Activated T-helper 1 cell treated with Interleukin-2 at 50 U/mL for 16 hours (primary cell): ENCODE results near the gene WDR47.
"Not testable (repeated sequence)": the region's sequence is repeated elsewhere in the genome, so short reads cannot be mapped to it uniquely, and the experiment has no call there.

Experiments used
- DNase-seq: peaks from one replicate; pipeline ENCODE4 v3.0.0-alpha.2; 2020; ENCODE audit warnings: low read depth

Gene WDR47

GRCh38 chr1:109052145-109052544, 10.2 kb upstream of the WDR47 start:
- DNase-seq, result not testable (repeated sequence)

GRCh38 chr1:109050228-109050995, 8.5 kb upstream of the WDR47 start:
- no peak for DNase-seq

- DNase-seq, result no peak
Observed at GRCh38 chr1:109048335-109048734, 6.4 kb upstream of the WDR47 start.

DNA sequence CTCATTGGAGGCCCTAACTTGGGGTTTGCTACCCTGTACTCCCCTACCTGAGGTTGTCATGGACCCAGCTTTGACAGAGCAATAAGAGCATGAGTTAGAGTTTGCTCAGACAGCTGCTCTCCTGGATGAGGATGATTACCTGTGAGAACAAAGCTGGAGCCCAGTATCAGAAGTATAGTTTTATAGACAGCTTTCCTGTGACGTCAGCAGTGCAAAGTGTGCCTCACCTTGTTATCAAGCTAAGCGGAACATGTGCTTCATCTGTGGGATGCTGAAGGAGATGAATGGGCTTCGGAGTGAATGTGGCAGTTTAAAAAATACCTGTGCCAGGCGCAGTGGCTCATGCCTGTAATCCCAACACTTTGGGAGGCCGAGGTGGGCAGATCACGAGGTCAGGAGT, 5.4 kb upstream of the WDR47 start:
- no peak for DNase-seq

DNA sequence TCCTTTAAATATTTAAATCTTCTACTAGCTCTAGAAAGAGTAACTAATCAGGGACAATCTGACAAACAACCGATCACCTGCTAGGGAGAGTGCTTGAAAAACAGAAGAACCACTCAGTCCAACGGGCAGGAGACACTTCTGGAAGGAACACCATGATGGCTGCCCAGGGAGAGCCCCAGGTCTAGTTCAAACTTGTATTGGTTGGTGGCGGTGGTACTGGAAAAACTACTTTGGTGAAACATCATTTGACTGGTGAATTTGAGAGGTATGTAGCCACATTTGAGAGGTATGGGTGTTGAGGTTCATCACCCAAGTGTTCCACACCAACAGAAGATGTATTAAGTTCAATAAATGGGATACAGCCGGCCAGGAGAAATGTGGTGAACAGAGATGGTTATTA, 4.8 kb upstream of the WDR47 start:
- DNase-seq, result no peak

DNA sequence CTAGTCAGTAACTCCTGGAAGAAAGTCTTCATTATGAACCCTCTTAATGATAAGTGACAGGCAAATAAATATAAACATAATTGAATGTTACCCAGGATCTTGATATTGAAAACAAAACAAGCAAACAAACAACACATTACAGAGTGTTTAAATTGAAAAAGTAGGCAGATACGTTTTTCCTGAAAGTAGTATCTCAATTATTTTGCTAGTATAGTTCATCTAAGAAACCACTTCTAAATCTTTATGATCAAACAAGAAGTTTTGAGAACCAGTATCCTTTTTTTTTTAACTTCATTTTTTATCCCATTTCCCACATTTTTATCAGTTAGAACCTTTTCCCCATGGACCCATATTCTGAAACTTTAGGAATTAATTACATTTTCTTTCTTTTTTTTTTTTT, 3.7 kb upstream of the WDR47 start:
- DNase-seq, result no peak

DNA sequence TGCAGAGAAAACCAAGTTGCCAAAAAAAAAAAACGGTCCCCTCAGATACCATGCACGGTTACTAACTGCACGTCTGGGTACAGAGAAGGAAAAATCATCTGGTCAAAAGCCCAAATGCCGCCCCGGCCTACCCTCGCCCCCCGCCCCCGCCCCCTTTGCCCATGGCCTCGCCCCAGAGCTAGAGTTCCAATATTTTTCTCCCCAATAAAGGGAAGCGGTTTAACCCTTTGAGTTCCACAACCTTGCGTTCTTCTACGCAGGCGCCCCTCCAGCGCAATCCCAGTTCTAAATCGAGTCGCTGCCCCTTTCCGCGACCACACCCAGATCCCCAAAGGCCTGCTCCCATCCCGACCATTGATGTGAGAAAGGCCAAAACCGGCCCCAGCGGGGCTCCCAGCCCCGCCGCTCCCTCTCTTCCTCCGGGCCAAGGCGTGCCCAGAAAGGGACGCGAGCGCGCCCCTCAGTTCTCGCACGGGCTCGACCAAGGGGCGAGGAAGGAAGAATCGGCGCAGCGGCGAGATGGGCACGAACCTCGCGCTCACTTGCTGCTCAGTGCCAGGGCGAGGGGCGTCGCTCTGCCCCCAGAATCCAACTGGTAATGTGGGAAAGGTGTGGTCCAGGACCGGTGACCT, 797 bp downstream of the WDR47 start:
- peak; percentile 8 for DNase-seq

DNA sequence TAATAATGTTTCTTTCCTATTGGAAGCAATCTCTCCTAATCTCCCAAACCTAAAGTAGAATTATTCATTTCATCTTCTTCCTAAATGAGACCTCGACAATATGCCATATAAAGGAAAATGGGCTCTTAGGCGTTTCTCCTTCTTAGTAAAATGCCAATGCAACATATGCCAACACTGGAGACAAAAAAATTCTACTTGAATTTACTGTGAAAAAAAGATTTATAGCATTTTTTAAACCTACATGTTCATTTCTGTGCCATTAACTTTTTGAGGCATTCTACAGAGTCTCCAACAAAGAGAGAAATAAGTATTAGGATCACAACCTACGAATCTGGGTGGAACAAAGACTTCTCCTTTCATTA, 1.3 kb downstream of the WDR47 start:
- no peak for DNase-seq

DNA sequence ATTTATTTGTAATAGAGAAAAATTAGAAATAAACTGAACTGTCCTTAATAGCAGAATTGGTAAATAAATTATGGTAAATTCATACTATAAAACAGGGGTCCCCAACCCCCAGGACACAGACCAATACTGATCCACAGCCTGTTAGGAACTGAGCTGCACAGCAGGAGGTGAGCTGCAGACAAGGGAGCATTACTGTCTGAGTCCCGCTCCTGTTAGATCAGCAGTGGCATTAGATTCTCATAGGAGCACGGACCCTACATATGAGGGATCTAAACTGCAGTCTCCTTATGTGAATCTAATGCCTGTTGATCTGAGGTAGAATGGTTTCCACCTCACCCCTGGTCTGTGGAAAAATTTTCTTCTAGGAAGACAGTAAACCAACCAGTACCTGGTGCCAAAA, 7.5 kb downstream of the WDR47 start:
- DNase-seq, result no peak

- not testable (repeated sequence) for DNase-seq
Observed at GRCh38 chr1:109029493-109029892, 12.4 kb downstream of the WDR47 start.

- DNase-seq, result no peak
Observed at GRCh38 chr1:109027841-109028240, 14.1 kb downstream of the WDR47 start.

DNA sequence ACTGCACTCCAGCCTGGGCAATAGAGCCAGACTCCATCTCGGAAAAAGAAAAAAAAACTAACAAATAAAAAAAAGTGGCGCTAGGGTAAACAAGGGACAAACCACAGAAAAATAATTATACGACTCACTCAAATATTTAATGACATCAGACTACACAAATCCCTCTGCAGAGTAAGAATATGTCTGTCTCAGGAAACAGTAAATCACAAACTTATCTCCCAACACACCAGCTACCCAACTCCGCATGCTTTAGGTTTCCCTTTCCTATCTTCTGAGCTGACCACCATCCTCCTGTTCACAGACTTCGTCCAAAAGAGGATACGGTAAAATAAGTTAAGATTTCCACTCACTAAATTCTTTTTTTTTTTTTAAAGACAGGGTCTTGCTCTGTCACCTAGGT, 16.2 kb downstream of the WDR47 start:
- no peak for DNase-seq

- no peak for DNase-seq
Observed at GRCh38 chr1:109024646-109025045, 17.3 kb downstream of the WDR47 start.

DNA sequence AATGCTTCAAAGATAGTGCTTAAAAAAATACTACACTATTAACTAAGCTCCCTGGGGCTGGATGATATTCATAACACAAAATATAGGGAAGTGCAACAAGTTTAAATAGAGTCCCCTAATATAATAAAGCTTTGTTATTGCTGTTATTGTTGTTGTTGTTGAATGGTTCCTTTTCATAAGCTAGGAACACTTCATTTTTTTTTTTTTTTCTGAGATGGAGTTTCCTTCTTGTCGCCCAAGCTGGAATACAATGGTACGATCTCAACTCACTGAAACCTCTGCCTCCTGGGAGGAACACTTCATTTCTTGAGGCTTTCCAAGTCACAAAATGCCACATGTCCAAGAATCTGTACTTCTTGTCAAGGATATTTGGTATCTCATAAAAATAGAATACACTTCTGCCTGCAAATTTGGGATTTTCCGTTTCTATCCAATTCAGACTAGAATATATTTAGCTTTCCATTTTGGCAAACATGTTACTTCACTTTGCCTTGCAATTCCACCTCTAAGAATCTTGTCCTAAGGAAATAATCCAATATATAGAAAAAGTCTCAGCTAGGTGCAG, 21.1 kb downstream of the WDR47 start:
- no peak for DNase-seq

GRCh38 chr1:109017719-109018118, 24.2 kb downstream of the WDR47 start:
- DNase-seq, result not testable (repeated sequence)

GRCh38 chr1:109017134-109017533, 24.8 kb downstream of the WDR47 start:
- DNase-seq, result no peak

DNA sequence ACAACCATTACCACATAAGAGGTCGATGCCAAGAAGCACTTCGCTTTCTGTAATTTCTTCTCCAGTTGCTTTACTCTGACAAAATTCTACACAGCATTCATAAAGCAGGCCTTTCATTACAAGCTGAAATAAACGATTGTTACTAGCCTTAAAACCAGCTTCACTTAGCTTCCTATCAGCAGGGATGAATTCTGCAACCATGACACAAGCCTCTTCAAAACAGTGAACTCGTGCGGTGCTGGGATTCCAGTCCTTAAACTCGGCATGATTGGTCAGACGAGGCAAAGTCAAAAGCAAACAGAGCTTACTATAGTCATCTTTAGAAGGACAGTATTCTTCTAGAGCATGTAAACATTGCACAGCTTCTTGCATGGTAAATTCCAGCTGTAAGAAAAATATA, 30.6 kb downstream of the WDR47 start:
- no peak for DNase-seq

DNA sequence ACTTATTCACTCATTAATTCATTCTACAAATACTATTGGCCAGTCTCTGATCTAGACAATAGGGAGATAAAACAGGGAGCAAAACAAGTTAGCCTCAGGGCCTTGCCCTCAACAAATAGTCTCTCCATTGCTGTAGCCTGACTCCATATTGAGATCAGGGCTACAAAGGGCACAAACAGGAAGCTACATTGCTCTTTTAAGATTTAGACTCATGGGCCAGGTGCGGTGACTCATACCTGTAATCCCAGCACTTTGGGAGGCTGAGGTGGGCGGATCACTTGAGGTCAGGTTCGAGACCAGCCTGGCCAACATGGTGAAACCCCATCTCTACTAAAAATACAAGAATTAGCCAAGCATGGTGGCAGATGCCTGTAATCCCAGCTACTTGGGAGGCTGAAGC, 45.3 kb downstream of the WDR47 start:
- not testable (repeated sequence) for DNase-seq

GRCh38 chr1:108983114-108983513, 58.8 kb downstream of the WDR47 start:
- no peak for DNase-seq

DNA sequence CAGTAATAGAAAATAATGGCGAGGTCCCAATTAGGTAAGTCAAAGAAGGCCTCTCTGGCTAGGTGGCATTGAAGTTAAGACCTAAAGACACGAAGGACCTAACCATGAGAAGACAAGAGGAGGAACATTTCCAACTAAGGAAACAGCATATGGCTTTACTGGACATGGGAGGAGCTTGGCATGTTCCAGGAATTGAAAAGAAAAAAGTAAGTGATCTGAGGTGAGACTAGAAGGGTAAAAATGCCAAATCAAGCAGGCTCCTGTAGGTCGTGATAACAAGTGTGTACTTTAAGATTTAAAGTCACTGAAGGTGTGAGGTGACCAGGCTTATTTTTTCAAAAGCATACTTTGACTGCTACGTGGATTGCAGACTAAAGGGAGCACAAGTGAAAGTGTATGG, 65.2 kb downstream of the WDR47 start:
- DNase-seq, result no peak

- no peak for DNase-seq
Observed at GRCh38 chr1:108972951-108973350, 69.0 kb downstream of the WDR47 start.

GRCh38 chr1:108969346-108969745, 72.6 kb downstream of the WDR47 start:
- DNase-seq, result no peak

DNA sequence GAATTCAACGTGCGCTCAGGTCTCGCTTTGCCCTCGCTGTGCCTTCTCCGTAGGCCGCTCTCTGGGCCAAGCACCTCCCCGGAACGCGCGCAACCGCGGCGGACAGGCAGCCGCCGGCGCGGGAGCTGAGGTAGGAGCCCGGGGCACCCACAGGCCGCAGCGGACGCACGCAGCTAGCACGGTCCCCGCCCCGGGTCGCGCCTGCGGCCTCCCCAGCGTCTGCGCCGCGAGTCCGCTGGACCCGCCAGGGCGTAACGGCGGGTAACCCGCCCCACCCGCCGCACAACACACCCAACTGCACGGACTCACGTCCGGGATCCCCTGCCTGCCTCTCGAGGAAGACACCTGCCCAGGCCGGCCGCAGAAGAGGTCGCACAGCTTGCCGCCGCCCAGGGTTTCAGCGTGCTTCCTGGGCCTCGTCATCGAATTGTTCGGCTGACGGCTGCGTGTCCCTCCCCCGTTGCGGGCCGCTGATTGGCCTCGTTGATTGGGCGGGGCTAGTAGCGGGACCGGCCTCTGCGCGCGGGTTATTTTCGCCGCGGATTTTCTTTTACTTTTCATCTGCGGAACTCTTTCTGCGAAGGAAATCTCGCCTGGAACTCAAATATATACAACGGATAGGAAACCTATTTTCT, 78.7 kb downstream of the WDR47 start, which contains the start of gene CLCC1:
CLCC1 (minus strand) TSS at position 433 of the 635 bp plus-strand sequence. CDS start 13,047 bp downstream, outside the sequence.
- DNase-seq, result peak; percentile 84
